Measurements from ENCODE around the gene TTC34.

Gene TTC34

DNA sequence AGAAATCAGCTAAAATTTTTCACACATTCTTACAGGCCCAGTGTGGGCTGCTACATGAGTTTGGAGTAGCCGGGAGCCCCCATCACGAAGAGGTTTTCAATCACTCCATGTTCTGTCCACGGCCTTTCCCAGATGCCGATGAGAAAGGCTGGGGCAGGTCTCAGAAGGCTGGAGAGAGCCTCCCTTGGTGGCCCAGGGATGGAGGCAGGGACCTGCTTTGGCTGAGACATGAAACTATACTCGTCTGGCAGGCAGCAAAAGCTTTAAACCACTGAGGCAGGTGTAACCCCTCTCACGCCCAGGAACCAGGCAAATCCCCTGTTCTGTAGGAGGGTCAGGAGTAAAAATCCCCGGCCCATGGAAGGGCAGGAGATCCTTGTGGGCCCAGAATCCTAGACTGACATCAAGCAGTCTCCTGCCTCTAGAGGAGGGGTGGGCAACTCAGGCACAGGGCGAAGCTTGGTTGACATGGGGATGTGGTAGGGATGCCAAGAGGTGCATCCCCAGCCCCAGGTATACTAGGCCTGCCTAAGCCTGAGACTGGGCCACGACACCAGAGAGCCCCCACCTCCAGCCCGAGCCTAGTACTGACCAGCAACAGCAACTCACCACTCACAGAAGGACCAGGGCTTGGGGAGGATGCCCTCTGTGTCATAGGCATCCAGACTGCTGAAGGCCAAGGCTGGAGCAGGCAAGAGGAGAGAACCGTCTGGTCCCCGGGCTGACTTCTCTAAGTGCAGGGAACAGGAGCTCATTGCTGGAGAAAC lies 177.7 kb downstream of the TTC34 start:
- Mint-ChIP-seq H3K4me3 (no peak overlapping the region), H3K4me1 (ENCODE audit: low read depth) (peaks cover 23% of the 10 kb centered on the region), H3K27me3 (peaks cover 20% of the 10 kb centered on the region), H3K36me3 (peaks cover 3% of the 10 kb centered on the region), H3K9me3 (ENCODE audit: low read depth) (no peaks in the 10 kb centered on the region), H3K27ac (no peak overlapping the region)

DNA sequence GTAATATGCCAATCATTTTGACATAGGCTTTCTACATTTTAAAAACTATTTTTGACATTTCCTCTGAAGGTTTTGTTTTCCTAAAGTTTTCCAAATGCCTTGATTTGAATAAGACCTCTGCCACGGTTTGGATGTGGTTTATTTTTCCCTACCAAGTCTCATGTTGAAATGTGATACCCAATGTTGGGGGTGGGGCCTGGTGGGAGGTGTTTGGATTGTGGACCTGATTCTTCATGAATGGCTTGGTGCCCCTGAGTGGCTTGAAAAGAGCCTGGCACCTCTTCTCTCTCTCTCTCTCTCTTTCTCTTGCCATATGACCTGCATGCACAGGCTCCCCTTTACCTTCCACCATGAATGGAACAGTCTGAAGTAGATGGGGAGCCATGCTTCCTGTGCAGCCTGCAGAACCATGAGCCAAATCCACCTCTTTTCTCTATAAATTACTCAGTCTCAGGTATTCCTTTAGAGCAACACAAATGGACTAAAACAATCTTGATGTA lies 183.5 kb downstream of the TTC34 start:
- H3K27me3 Mint-ChIP-seq = no peaks in the 10 kb centered on the region
- H3K9me3 Mint-ChIP-seq (ENCODE audit: low read depth) = peaks cover 11% of the 10 kb centered on the region
- peaks cover 15% of the 10 kb centered on the region for H3K4me1 Mint-ChIP-seq (ENCODE audit: low read depth)
- no peak overlapping the region for H3K27ac Mint-ChIP-seq
- H3K4me3 Mint-ChIP-seq = no peak overlapping the region
- H3K36me3 Mint-ChIP-seq = peaks cover 15% of the 10 kb centered on the region

GRCh38 chr1:2614145-2614544 lies 187.3 kb downstream of the TTC34 start:
- H3K4me1 Mint-ChIP-seq (ENCODE audit: low read depth) = peaks cover 3% of the 10 kb centered on the region
- peaks cover 11% of the 10 kb centered on the region for H3K9me3 Mint-ChIP-seq (ENCODE audit: low read depth)
- H3K36me3 Mint-ChIP-seq = peaks cover 15% of the 10 kb centered on the region
- no peak overlapping the region for H3K27ac Mint-ChIP-seq
- no peak overlapping the region for H3K4me3 Mint-ChIP-seq
- H3K27me3 Mint-ChIP-seq = no peaks in the 10 kb centered on the region

GRCh38 chr1:2612591-2613365 lies 188.7 kb downstream of the TTC34 start:
- H3K9me3 Mint-ChIP-seq (ENCODE audit: low read depth) = peaks cover 11% of the 10 kb centered on the region
- no peaks in the 10 kb centered on the region for H3K27me3 Mint-ChIP-seq
- peaks cover 2% of the 10 kb centered on the region for H3K4me1 Mint-ChIP-seq (ENCODE audit: low read depth)
- H3K36me3 Mint-ChIP-seq = peaks cover 13% of the 10 kb centered on the region
- H3K27ac Mint-ChIP-seq = no peak overlapping the region
- H3K4me3 Mint-ChIP-seq = no peak overlapping the region

DNA sequence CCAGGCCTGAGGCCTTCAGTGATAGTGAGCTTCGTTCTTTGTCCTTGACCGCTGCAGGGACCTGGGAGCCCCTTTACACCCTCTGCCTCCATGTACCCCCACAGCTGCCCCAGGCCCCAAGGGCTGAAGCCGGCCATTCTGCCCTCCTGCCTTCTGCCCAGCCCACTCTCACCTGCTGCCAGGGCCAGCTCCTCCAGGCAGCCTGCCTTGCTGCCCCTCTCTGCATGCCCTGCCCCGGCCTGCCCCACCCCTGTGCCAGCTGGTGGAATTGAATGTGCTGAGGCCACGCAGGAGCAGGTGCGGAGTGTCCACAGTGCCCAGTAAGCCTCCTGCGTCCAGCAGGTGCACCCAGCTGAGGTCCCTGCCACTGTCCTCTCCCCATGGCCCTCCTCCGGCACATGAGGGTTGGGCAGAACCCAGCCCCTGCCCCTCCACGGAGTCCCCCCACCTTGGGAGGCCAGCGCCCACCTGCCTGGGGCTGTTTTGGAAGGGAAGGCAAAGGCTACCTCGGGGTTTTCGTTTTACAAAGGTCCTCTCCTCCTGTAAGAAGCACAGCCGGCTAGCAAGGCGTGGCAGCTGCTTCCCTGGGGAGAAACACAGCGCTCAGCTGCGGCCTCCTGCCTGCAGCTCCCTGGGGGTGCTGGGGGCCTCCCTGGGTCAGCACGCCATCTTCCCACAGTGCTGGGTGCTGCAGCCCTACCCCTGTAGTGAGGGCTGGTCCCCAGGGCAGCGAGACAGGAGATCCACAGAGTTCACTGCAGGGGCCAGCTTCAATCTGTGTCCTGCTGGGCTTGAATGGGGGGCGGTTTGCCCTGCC lies 189.7 kb downstream of the TTC34 start:
- Mint-ChIP-seq H3K27ac (no peak overlapping the region), H3K9me3 (ENCODE audit: low read depth) (peaks cover 11% of the 10 kb centered on the region), H3K27me3 (no peaks in the 10 kb centered on the region), H3K4me3 (no peak overlapping the region), H3K4me1 (ENCODE audit: low read depth) (peaks cover 2% of the 10 kb centered on the region), H3K36me3 (peaks cover 11% of the 10 kb centered on the region)

- Mint-ChIP-seq H3K4me3 (no peak overlapping the region), H3K36me3 (peaks cover 11% of the 10 kb centered on the region), H3K27me3 (no peaks in the 10 kb centered on the region), H3K9me3 (ENCODE audit: low read depth) (peaks cover 11% of the 10 kb centered on the region), H3K4me1 (ENCODE audit: low read depth) (no peaks in the 10 kb centered on the region), H3K27ac (no peak overlapping the region)
Measured at GRCh38 chr1:2611031-2611501, 190.4 kb downstream of the TTC34 start.

DNA sequence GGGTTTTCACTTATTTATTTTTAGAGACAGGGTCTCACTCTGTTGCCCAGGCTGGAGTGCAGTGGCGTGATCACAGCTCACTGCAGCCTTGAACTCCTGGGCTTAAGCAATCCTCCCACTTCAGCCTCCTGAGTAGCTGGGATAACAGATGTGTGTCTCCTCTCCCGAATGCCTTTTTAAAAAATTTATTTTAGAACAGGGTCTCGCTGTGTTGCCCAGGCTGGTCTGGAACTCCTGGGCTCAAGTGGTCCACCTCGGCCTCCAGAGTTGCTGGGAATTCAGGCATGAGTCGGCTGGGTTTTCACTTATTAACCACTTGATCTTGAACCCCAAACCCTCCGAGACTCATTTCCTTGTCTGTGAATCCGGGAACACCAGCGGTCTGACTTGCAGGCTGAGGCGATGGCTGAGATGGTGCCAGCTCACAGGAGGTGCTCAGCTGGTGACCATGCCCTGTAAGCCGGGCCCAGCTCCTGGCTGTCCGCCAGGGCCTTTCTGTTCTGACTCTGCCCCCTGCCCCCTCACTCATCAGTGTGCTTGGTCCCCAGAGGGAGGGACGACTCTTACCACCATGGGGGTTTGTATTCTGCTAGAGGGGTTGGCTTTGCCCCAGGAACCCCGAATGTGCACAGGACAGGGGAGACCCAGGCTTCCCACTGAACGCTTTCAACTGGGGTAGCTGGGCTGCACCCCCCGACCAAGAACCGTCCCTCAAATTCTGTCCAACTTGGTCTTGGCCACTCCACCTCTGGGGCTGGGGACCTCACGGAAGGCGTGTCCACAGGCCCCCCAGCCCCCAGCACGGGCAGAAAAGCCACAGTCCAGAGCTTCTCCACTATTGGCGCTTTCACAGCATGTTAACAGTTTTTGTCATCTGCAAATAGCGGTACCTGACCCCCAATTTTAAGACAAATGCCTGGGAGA lies 191.2 kb downstream of the TTC34 start:
- no peaks in the 10 kb centered on the region for H3K4me1 Mint-ChIP-seq (ENCODE audit: low read depth)
- no peaks in the 10 kb centered on the region for H3K27me3 Mint-ChIP-seq
- H3K36me3 Mint-ChIP-seq = peaks cover 8% of the 10 kb centered on the region
- H3K27ac Mint-ChIP-seq = no peak overlapping the region
- H3K9me3 Mint-ChIP-seq (ENCODE audit: low read depth) = peaks cover 9% of the 10 kb centered on the region
- no peak overlapping the region for H3K4me3 Mint-ChIP-seq

DNA sequence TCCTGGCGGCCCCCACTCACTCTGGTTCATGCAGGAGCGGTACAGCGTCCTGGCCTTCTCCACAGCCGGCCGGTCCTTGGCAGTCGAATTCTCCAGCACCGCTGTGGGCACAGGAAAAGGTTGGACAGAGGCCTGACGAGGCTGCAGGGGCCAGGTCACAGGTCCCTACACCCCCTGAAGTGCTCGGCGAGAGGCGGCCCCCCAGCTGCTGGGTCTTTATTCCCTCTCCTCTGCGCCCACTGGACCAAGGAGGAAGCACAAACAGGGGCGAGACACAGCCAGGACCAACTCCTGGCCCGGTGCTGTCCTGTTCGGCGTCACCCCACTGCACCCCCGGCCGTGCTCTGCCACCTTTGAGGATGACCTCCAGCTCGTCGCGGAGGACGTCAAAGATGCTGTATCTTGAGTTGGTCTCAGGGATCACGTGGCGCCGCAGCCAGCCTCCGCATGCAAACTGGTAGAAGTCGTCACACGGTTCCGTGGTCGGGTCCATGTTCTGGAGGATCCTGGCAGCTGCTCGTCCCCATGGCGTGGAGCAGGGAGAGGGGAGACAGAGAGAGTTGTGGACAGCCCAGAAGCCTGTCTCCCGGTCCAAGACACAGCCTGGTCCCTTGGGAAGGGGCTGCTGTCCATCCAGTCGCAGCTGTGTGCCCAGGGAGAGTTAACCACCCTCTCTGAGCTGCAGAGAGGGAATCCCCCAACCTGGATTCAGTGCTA lies 192.0 kb downstream of the TTC34 start:
- H3K4me1 Mint-ChIP-seq (ENCODE audit: low read depth) = no peaks in the 10 kb centered on the region
- H3K36me3 Mint-ChIP-seq = peaks cover 7% of the 10 kb centered on the region
- peaks cover 8% of the 10 kb centered on the region for H3K9me3 Mint-ChIP-seq (ENCODE audit: low read depth)
- no peak overlapping the region for H3K4me3 Mint-ChIP-seq
- no peak overlapping the region for H3K27ac Mint-ChIP-seq
- no peaks in the 10 kb centered on the region for H3K27me3 Mint-ChIP-seq

DNA sequence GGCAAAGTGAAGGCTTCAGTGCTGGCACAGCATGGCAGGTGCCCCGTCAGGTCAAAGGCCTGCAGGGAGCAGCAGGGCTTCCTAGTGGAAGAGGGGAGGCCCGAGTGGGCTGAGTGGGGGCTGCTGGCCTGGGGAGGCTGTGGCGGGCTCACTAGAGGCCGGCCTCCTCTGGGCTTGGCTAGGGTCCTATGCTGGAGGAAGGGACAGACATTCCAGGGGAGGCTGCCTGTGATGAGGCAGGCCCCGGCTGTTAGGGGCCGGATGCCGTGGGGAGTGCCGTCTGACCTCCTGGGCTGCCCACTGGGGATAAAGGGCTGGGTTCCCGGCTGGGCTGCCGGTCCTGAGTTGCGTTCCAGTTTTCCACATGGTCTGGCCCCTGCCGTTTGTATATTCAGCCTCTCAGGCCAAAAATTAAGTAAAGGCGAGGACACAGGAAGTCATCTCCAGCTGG lies 193.8 kb downstream of the TTC34 start:
- Mint-ChIP-seq H3K4me3 (no peak overlapping the region), H3K9me3 (ENCODE audit: low read depth) (no peaks in the 10 kb centered on the region), H3K27ac (no peak overlapping the region), H3K4me1 (ENCODE audit: low read depth) (no peaks in the 10 kb centered on the region), H3K36me3 (no peaks in the 10 kb centered on the region), H3K27me3 (no peaks in the 10 kb centered on the region)

GRCh38 chr1:2606881-2607621 lies 194.4 kb downstream of the TTC34 start:
- H3K27ac Mint-ChIP-seq = no peak overlapping the region
- H3K9me3 Mint-ChIP-seq (ENCODE audit: low read depth) = no peaks in the 10 kb centered on the region
- H3K4me1 Mint-ChIP-seq (ENCODE audit: low read depth) = no peaks in the 10 kb centered on the region
- H3K4me3 Mint-ChIP-seq = no peak overlapping the region
- no peaks in the 10 kb centered on the region for H3K27me3 Mint-ChIP-seq
- no peaks in the 10 kb centered on the region for H3K36me3 Mint-ChIP-seq

DNA sequence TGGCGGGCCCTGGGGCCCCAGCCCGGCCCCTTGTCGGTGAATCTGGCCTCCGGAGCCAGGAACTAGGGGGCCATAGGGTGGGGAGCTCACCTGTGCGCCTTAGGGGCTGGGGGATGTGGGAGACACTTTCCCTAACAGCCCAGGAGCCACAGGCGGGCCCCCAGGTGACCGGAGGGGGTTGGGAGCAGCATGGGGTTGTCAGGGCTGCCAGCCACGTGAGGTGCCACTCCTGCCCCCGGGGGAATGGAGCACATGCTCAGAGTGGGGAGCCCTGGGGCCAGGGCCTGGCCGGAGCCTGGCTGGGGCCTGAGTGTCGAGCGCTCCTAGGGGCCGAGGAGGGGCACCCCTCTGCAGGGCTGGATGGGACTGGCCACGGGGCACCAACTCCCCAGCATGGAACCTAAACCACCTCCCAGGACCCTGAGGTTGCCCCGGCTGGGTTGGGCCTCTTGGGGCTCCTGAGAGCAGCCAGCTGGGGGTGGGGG lies 195.1 kb downstream of the TTC34 start:
- no peaks in the 10 kb centered on the region for H3K36me3 Mint-ChIP-seq
- no peaks in the 10 kb centered on the region for H3K9me3 Mint-ChIP-seq (ENCODE audit: low read depth)
- no peaks in the 10 kb centered on the region for H3K27me3 Mint-ChIP-seq
- no peak overlapping the region for H3K27ac Mint-ChIP-seq
- H3K4me3 Mint-ChIP-seq = no peak overlapping the region
- H3K4me1 Mint-ChIP-seq (ENCODE audit: low read depth) = no peaks in the 10 kb centered on the region

DNA sequence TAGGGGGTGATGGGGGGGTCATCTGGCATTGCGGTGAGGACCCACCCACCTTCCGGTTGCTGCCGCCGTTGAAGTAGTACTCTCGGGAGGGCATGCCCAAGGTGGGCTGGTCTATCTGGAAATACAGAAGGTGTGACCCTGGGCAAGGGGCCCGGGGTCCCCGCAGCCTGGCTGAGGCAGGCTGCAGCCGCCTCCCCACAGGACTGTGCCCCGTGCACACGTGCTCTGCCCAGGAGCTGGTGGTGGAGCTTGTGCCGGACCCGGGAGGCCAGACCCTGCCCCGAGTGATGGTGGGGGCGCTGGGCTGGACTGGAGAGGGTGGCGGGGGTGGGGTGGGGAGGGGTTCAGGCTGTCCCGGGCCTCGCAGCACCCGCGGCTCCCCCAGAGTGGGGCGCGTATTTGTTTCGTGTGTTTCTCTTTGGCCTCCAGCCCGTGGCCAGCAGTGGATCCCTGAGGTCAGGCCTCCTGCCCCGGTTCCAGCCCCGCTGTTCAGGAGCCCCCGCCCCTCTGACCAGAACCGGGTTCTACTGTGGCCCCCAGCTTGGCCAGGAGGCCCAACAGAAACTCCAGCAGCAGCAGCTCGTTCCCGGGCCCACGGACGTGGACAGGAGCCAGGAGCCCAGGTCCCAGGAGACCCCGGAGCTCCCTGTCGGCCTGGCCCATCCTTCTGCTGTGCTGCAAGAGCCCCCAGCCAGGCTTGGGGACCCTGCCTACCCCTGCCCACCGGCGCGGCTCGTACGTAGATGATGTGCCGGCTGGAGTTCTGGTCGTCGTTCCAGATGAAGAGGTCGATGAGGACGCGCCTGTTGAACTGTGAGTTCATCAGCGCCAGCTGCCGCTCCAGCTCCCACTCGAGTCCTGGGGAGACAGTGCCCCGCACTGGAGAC lies 195.7 kb downstream of the TTC34 start:
- Mint-ChIP-seq H3K27me3 (no peaks in the 10 kb centered on the region), H3K4me1 (ENCODE audit: low read depth) (no peaks in the 10 kb centered on the region), H3K9me3 (ENCODE audit: low read depth) (no peaks in the 10 kb centered on the region), H3K36me3 (no peaks in the 10 kb centered on the region), H3K27ac (no peak overlapping the region), H3K4me3 (no peak overlapping the region)

All from activated naive CD8-positive, alpha-beta T cell (primary cell).